HG02763 (cell line): ENCODE measurements around the gene KRTAP4-4.

Experiments
- ATAC-seq: cut with Tn5 transposase; IDR thresholded peaks from one replicate; pipeline ENCODE4 v1.9.1; 2021; ENCODE audit warnings: mild to moderate bottlenecking, moderate library complexity; ENCODE audit not compliant: unreplicated experiment

KRTAP4-4 gene

GRCh38 chr17:41116297-41116696 lies 44.3 kb downstream of the KRTAP4-4 start:
- ATAC-seq: no peak

GRCh38 chr17:41111151-41111885 lies 49.2 kb downstream of the KRTAP4-4 start:
- no peak for ATAC-seq
